NOMO-1 treated with dmso at 0.1 percent for 144 hours (cell line): Measurements from ENCODE around the gene ITGB8.
"Not testable (repeated sequence)": the region's sequence is repeated elsewhere in the genome, so short reads cannot be mapped to it uniquely, and the experiment has no call there.

Experiments used
- DNase-seq: peaks from one replicate; lab custom pipeline; 2025; ENCODE audit not compliant: unreplicated experiment; lab: John Stamatoyannopoulos, UW

The ITGB8 gene

GRCh38 chr7:20330239-20330927 is at the start of gene ITGB8:
ITGB8 (plus strand) TSS chr7:20330900; CDS start chr7:20331807, 907 bp downstream.
- no peak for DNase-seq

- no peak for DNase-seq
Measured at GRCh38 chr7:20282959-20283358, 47.7 kb upstream of the ITGB8 start.

GRCh38 chr7:20283385-20283784 is 47.3 kb upstream of the ITGB8 start:
- no peak for DNase-seq

- DNase-seq, result no peak
Measured at GRCh38 chr7:20284003-20284770, 46.5 kb upstream of the ITGB8 start.

- no peak for DNase-seq
Measured at GRCh38 chr7:20284771-20285143, 45.9 kb upstream of the ITGB8 start.

GRCh38 chr7:20287317-20287716 is 43.4 kb upstream of the ITGB8 start:
- DNase-seq, result no peak

GRCh38 chr7:20288036-20288435 is 42.7 kb upstream of the ITGB8 start:
- DNase-seq, result no peak

GRCh38 chr7:20290505-20291111 is 40.1 kb upstream of the ITGB8 start:
- DNase-seq, result no peak

GRCh38 chr7:20293336-20293735 is 37.4 kb upstream of the ITGB8 start:
- no peak for DNase-seq

GRCh38 chr7:20296444-20296843 is 34.3 kb upstream of the ITGB8 start:
- no peak for DNase-seq

- DNase-seq, result no peak
Measured at GRCh38 chr7:20296901-20297300, 33.8 kb upstream of the ITGB8 start.

- DNase-seq, result no peak
Measured at GRCh38 chr7:20298486-20298901, 32.2 kb upstream of the ITGB8 start.

- no peak for DNase-seq
Measured at GRCh38 chr7:20299145-20299544, 31.6 kb upstream of the ITGB8 start.

GRCh38 chr7:20299647-20300312 is 30.9 kb upstream of the ITGB8 start:
- no peak for DNase-seq

GRCh38 chr7:20301311-20301939 is 29.3 kb upstream of the ITGB8 start:
- DNase-seq, result no peak

- not testable (repeated sequence) for DNase-seq
Measured at GRCh38 chr7:20302300-20302699, 28.4 kb upstream of the ITGB8 start.

GRCh38 chr7:20302891-20303290 is 27.8 kb upstream of the ITGB8 start:
- DNase-seq, result no peak

GRCh38 chr7:20304366-20304765 is 26.3 kb upstream of the ITGB8 start:
- DNase-seq, result no peak

GRCh38 chr7:20305726-20306125 is 25.0 kb upstream of the ITGB8 start:
- no peak for DNase-seq

- no peak for DNase-seq
Measured at GRCh38 chr7:20306180-20306946, 24.3 kb upstream of the ITGB8 start.
